Nucleus accumbens (tissue), 56 donors: ENCODE data around the gene NAA60.

Experiments used
- DNase-seq, 56 donors: peaks; one replicate each; lab custom pipeline; 2025; lab: John Stamatoyannopoulos, UW

The NAA60 gene

GRCh38 chr16:3443108-3444031 is at the start of gene NAA60, which contains the start of gene ZNF597:
Gene NAA60, plus strand, starts transcription at chr16:3443680. Its CDS starts 32,548 bp downstream, at chr16:3476228.
Gene ZNF597, minus strand, starts transcription at chr16:3443504. Its CDS starts 351 bp downstream, at chr16:3443153.
- DNase-seq = peak in 55 of 56 donors; percentile 16 to 92 (median 76)

GRCh38 chr16:3400446-3400778 is 43.1 kb upstream of the NAA60 start:
- DNase-seq = no peak

- DNase-seq = peak; percentile 92 to 99 (median 98)
Observed at GRCh38 chr16:3400779-3401688, 42.4 kb upstream of the NAA60 start, which contains the start of the genes ZNF174 and ZSCAN32. Gene ZNF174, plus strand, starts transcription at chr16:3401215. Its CDS starts 790 bp downstream, at chr16:3402005. Gene ZSCAN32, minus strand, starts transcription at chr16:3401004. Its CDS starts 3,447 bp downstream, at chr16:3397557.

GRCh38 chr16:3401719-3402397 is 41.6 kb upstream of the NAA60 start:
- peak in 2 of 56 donors; percentile 12 to 19 for DNase-seq

- no peak for DNase-seq
Observed at GRCh38 chr16:3408561-3409197, 34.8 kb upstream of the NAA60 start.

GRCh38 chr16:3413730-3414379 is 29.6 kb upstream of the NAA60 start:
- DNase-seq = peak in 7 of 56 donors; percentile 4 to 46 (median 11)

GRCh38 chr16:3431779-3432219 is 11.7 kb upstream of the NAA60 start:
- peak in 36 of 56 donors; percentile 4 to 71 (median 26) for DNase-seq

GRCh38 chr16:3434373-3434772 is 9.1 kb upstream of the NAA60 start:
- DNase-seq = no peak

GRCh38 chr16:3439637-3440036 is 3.8 kb upstream of the NAA60 start:
- no peak for DNase-seq

GRCh38 chr16:3444032-3444388 is 530 bp downstream of the NAA60 start:
- peak in 12 of 56 donors; percentile 15 to 47 (median 28) for DNase-seq

- no peak for DNase-seq
Observed at GRCh38 chr16:3454093-3454492, 10.6 kb downstream of the NAA60 start.

- DNase-seq = no peak
Observed at GRCh38 chr16:3454631-3455147, 11.2 kb downstream of the NAA60 start.

- DNase-seq = peak in 55 of 56 donors; percentile 39 to 98 (median 88)
Observed at GRCh38 chr16:3457434-3458252, 14.2 kb downstream of the NAA60 start.

- DNase-seq = peak in 14 of 56 donors; percentile 23 to 55 (median 41)
Observed at GRCh38 chr16:3458278-3458851, 14.9 kb downstream of the NAA60 start.

- no peak for DNase-seq
Observed at GRCh38 chr16:3458852-3459361, 15.4 kb downstream of the NAA60 start.

GRCh38 chr16:3459401-3460090 is 16.1 kb downstream of the NAA60 start:
- DNase-seq = peak in 1 of 56 donors; percentile 5

- no peak for DNase-seq
Observed at GRCh38 chr16:3460121-3460520, 16.6 kb downstream of the NAA60 start.
